Smooth muscle cell of the brain vasculature (primary cell): ENCODE measurements around the gene LAPTM5.

Experiments
- DNase-seq: peaks from one replicate; pipeline ENCODE4 v3.0.0-alpha.2; 2012; ENCODE audit warnings: low read depth, low spot score

The LAPTM5 gene

GRCh38 chr1:30743584-30744059 lies 14.0 kb downstream of the LAPTM5 start:
- no peak for DNase-seq

- no peak for DNase-seq
These were observed 14.5 kb downstream of the LAPTM5 start for GRCh38 chr1:30742963-30743559.

- no peak for DNase-seq
These were observed 15.1 kb downstream of the LAPTM5 start for GRCh38 chr1:30742300-30742962.

GRCh38 chr1:30741239-30741894 lies 16.2 kb downstream of the LAPTM5 start:
- no peak for DNase-seq

DNA sequence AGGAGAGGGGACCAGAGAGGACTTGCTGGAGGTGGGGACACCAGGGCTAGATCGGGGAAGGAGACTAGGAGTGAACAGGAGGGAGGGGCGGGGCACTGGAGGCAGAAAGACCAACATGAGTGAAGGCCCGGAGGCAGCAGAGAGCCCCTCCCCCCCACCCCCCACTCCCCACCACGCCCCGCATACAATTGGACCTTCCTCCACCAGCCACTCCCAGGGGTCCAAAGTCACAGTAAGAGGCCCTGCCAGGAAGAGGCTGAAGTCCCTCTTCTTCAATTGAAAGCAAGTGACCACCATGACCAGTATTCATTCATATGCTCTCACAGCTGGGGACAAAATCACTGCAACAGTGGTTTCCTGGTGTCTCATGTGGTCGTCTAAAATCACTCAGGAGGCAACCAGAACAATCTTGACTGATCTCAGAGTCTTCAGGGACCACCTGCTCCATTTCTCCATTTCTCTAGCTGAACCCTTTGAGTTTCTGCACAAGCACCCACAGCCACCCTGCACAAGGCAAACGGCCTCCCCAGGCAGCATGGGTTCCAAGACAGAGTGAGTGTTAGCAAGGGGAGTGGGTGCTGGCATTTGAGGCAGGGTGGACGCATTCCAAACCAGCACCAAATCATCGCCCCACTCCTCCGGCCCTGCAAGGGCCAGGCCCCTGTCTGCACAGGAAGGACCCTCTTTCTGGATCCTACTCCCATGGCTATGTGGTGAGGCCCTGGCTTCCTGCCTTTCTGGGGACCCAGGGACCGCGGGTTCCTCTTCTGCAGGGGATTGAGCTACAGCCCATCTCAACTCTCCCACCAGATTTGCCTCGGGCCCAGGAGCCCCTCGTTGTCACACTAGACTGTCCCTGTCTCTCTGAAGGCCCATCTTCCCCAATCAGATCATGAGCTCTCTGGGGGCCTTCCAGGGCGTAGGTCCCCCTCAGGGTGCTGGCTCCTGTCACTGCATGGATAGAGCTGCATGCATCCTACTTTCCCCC lies 17.0 kb downstream of the LAPTM5 start:
- no peak for DNase-seq

GRCh38 chr1:30739601-30740000 lies 18.0 kb downstream of the LAPTM5 start:
- DNase-seq: no peak

DNA sequence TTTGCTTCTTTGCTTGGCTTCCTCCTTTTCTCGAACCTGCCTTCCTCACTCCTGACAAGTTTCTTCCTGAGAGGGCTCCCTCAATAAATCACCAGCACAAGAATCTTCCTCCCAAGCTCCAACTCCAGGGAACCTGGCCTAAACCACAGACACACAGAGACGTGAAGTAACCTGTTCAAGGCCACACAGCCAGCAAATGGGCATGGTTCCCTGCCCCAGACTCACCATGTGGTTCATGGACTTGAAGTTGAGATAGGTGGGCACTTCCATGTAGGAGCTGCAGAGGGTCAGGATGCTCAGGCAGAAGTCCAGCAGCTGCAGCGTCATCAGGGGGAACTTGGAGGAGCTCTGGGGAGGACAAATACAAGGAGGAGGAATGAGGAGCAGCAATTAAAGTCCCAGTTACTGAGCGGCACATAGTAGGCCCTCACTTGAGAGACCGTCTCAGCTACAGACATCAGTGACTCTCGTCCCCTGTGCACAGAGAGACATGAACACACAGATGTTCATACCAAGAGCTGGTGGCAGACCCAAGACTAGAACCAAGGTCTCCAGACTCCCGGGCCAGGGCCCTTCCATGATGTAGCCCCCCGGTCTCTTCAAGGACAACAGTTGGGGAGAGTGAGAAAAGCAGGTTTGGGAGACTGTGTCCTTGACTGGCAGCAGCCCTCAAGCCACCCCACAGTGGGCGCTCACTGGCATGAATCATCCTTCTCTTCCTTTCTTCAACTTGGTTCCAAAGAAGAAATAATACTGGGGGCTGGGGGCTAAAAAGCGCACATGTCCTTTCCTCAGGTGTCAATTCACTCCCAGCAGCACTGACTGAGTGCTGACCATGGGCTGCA lies 18.6 kb downstream of the LAPTM5 start:
- no peak for DNase-seq

DNA sequence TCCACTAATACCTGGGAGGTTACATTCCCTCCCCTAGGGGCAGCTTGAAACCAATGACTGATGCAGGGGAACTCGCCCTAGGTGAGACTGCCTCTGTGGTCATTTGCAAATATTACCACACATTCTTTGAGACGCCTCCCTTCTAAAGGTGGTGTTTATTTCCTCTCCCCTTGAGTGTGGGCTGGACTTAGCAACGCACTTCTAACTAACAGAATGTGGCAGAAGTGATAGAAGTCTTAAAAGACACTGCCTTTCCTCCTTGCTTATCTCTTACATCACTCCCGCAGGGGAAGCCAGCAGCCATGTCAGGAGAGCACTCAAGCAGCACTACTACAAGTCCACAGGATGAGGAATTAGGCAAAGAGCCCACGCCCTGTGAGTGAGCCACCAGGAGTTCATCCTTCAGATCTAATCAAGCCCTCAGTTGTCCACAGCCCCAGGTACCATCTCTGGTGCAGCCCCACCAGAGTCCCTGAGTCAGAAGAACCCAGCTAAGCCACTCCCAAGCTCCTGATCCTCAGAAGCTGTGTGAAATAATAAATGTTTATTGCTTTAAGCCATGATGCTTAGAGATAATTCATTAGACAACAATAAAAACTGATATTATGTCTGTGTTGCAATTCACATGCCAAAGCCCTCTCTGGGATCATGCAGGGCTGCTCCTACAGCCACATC lies 19.4 kb downstream of the LAPTM5 start:
- DNase-seq: no peak

GRCh38 chr1:30737357-30738039 lies 20.1 kb downstream of the LAPTM5 start:
- no peak for DNase-seq

GRCh38 chr1:30735668-30736498 lies 21.7 kb downstream of the LAPTM5 start:
- DNase-seq: no peak

DNA sequence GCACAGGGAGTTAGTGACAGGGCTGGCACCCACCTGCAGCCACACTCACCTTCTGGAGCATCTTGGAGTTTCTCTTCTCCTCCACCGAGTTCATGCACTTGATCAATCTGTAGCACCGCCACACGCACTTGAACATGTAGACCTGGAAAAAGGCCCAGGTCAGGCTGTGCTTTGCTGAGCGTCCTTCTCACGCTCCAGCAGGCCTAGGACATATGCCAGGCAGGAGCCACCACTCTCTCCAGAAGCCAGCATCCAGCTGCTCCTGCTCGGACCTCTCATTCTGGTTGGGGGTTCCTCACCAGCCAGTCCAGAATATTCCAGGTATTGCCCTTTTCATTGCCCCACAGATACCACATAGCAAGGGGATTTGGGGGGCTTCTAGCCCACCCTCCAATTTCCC lies 22.4 kb downstream of the LAPTM5 start:
- DNase-seq: no peak

DNA sequence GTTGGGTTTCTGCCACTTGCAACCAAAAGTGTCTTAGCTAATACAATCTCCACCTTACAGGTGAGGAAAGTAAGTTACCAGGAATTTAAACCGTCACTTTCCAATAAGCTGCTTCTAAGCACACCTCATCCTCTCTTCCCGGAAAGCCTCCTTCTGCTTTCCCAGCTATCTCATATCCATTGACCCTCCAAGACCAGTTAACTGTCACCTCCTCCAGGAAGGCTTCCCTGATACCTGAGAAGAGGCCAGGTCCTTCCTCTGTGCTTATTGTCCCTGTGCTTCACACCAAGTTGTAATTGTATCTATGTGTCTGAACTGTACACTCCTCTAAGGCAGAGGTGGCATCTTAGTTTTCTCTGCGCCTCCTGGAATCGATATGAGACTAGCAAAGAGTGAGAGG lies 23.0 kb downstream of the LAPTM5 start:
- no peak for DNase-seq

DNA sequence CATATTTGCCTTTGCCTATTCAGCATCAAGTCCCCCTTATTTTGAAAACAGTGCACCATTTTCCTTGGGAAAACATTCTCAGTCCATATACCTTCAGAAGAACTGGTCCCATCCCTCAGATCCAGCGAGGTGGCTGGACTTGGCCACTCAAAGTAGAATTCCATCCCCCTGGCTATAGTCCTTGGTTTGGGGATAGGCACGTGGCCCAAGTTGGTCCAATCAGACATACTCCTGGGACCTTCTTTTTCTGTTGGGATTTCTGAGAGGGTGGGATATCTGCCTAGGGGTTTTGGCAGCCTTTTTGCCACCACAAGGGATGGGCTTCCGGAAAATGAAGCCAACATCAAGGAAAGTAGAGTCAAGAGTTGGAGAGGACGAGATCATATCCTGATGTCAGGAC lies 23.5 kb downstream of the LAPTM5 start:
- no peak for DNase-seq

GRCh38 chr1:30733493-30733892 lies 24.1 kb downstream of the LAPTM5 start:
- DNase-seq: no peak

- DNase-seq: no peak
These were observed 25.1 kb downstream of the LAPTM5 start for GRCh38 chr1:30732277-30732996.

- DNase-seq: no peak
These were observed 25.7 kb downstream of the LAPTM5 start for GRCh38 chr1:30731806-30732276.

GRCh38 chr1:30731109-30731805 lies 26.3 kb downstream of the LAPTM5 start:
- no peak for DNase-seq
